ENCODE results near the gene ACSL1. TPM values are rescaled to one million over a fixed set of nuclear protein-coding genes. Genes with fewer than 3 reads are reported as not detected.

The ACSL1 gene
- total RNA-seq, 1 experiment from 2014 or later: 20.0 TPM

GRCh38 chr4:184824081-184824775 is 1.5 kb downstream of the ACSL1 start:
- DNase-seq (peak; percentile 4), ATAC-seq (no peak)
- Histone ChIP-seq H3K4me1 (ENCODE audit: insufficient read depth, low read length) (peaks cover 14% of the 10 kb centered on the region; the same call in 1 of the 2 replicates), H3K36me3 (ENCODE audit: low read depth, low read length) (no peaks in the 10 kb centered on the region), H3K27me3 (ENCODE audit: low read length) (no peaks in the 10 kb centered on the region), H2AFZ (ENCODE audit: low read length) (peak overlapping the region; percentile 73), H3K4me3 (ENCODE audit: low read length) (peak overlapping the region; percentile 80), H3K4me2 (ENCODE audit: low read length) (peak overlapping the region; percentile 95), H4K20me1 (ENCODE audit: low read length) (no peaks in the 10 kb centered on the region), H3F3A (ENCODE audit: low read length, unreplicated experiment) (no peaks in the 10 kb centered on the region), H3K27ac (ENCODE audit: low read length) (no peak overlapping the region), H3K79me2 (ENCODE audit: low read length) (peaks cover 46% of the 10 kb centered on the region), H3K9me2 (replicated peaks; ENCODE audit: low read length) (no peaks in the 10 kb centered on the region), H3K9ac (ENCODE audit: low read length) (peak overlapping the region; percentile 56; the same call in 1 of the 2 replicates), H3K9me3 (ENCODE audit: low read length) (no peaks in the 10 kb centered on the region)
- CTCF ChIA-PET: interaction anchor here (1.2 kb wide), 1 partner anchor 79 kb away, joined by 4 read pairs; no protein-coding TSS in a partner anchor
- intact Hi-C loops (cut with micrococcal nuclease): loop anchor here (2.0 to 5.0 kb wide), 2 partner anchors 15 to 77 kb away; no protein-coding TSS in a partner anchor
- no TSS peak for BruUV-seq (replicated peaks)
- TF ChIP-seq EZH2phosphoT487 (IDR thresholded peaks at IDR 0.05; ENCODE audit: borderline replicate concordance, low read length) (no peak), CTCF (conservative IDR thresholded peaks at IDR 0.05; ENCODE audit: low read depth, low read length) (no peak), EZH2 (IDR thresholded peaks at IDR 0.05; ENCODE audit: low read length, unreplicated experiment) (no peak)
- POLR2A ChIA-PET (ENCODE audit: unreplicated experiment): no interaction called here

GRCh38 chr4:184823014-184823413 is 2.8 kb downstream of the ACSL1 start:
- no peaks in the 10 kb centered on the region for H4K20me1 ChIP-seq (ENCODE audit: low read length)
- ATAC-seq (no peak), DNase-seq (no peak)
- no peaks in the 10 kb centered on the region for H3K9me2 ChIP-seq (replicated peaks; ENCODE audit: low read length)
- TF ChIP-seq EZH2phosphoT487 (IDR thresholded peaks at IDR 0.05; ENCODE audit: borderline replicate concordance, low read length) (no peak), EZH2 (IDR thresholded peaks at IDR 0.05; ENCODE audit: low read length, unreplicated experiment) (no peak), CTCF (conservative IDR thresholded peaks at IDR 0.05; ENCODE audit: low read depth, low read length) (no peak)
- POLR2A ChIA-PET (ENCODE audit: unreplicated experiment): no interaction called here
- no peak overlapping the region for H3K4me3 ChIP-seq (ENCODE audit: low read length)
- H3K79me2 ChIP-seq (ENCODE audit: low read length): peaks cover 52% of the 10 kb centered on the region
- H2AFZ ChIP-seq (ENCODE audit: low read length): no peak overlapping the region
- H3K4me2 ChIP-seq (ENCODE audit: low read length): peak overlapping the region; percentile 95; the same call in 1 of the 2 replicates
- H3K27me3 ChIP-seq (ENCODE audit: low read length): no peaks in the 10 kb centered on the region
- H3K36me3 ChIP-seq (ENCODE audit: low read depth, low read length): no peaks in the 10 kb centered on the region
- intact Hi-C loops (cut with micrococcal nuclease): loop anchor here (5.0 kb wide), 1 partner anchor 76 kb away; no protein-coding TSS in a partner anchor
- H3K4me1 ChIP-seq (ENCODE audit: insufficient read depth, low read length): peaks cover 14% of the 10 kb centered on the region; the same call in 1 of the 2 replicates
- H3K9ac ChIP-seq (ENCODE audit: low read length): no peak overlapping the region
- H3K9me3 ChIP-seq (ENCODE audit: low read length): no peaks in the 10 kb centered on the region
- BruUV-seq (replicated peaks): no TSS peak
- H3F3A ChIP-seq (ENCODE audit: low read length, unreplicated experiment): no peaks in the 10 kb centered on the region
- CTCF ChIA-PET: no interaction called here
- no peak overlapping the region for H3K27ac ChIP-seq (ENCODE audit: low read length)

DNA sequence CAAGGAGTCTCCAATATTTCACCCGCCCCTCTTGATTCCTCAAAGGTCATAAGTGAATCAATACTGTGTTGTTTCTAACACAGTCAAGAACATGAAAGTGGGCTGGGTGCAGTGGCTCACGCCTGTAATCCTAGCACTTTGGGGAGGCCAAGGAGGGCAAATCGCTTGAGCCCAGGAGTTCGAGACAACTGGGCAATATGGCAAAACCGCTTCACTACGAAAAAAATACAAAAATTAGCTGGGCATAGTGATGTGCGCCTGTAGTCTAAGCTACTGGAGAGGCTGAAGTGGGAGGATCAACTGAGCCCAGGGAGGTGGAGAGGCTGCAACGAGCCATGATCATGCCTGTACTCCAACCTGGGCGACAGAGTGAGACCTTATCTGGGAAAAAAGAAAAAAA is 3.4 kb downstream of the ACSL1 start:
- CTCF ChIA-PET: no interaction called here
- no peak overlapping the region for H3K9ac ChIP-seq (ENCODE audit: low read length)
- BruUV-seq (replicated peaks): no TSS peak
- ATAC-seq: no peak
- H2AFZ ChIP-seq (ENCODE audit: low read length): no peak overlapping the region
- no peaks in the 10 kb centered on the region for H3K36me3 ChIP-seq (ENCODE audit: low read depth, low read length)
- H3F3A ChIP-seq (ENCODE audit: low read length, unreplicated experiment): no peaks in the 10 kb centered on the region
- H3K9me3 ChIP-seq (ENCODE audit: low read length): no peaks in the 10 kb centered on the region
- H3K4me2 ChIP-seq (ENCODE audit: low read length): no peak overlapping the region
- peaks cover 14% of the 10 kb centered on the region; the same call in 1 of the 2 replicates for H3K4me1 ChIP-seq (ENCODE audit: insufficient read depth, low read length)
- H3K79me2 ChIP-seq (ENCODE audit: low read length): peaks cover 58% of the 10 kb centered on the region
- H3K27ac ChIP-seq (ENCODE audit: low read length): no peak overlapping the region
- intact Hi-C loops (cut with micrococcal nuclease): loop anchor here (5.0 kb wide), 1 partner anchor 75 kb away; no protein-coding TSS in a partner anchor
- no peak for DNase-seq
- H4K20me1 ChIP-seq (ENCODE audit: low read length): no peaks in the 10 kb centered on the region
- no peaks in the 10 kb centered on the region for H3K27me3 ChIP-seq (ENCODE audit: low read length)
- no peaks in the 10 kb centered on the region for H3K9me2 ChIP-seq (replicated peaks; ENCODE audit: low read length)
- H3K4me3 ChIP-seq (ENCODE audit: low read length): no peak overlapping the region
- TF ChIP-seq CTCF (conservative IDR thresholded peaks at IDR 0.05; ENCODE audit: low read depth, low read length) (no peak), EZH2 (IDR thresholded peaks at IDR 0.05; ENCODE audit: low read length, unreplicated experiment) (no peak), EZH2phosphoT487 (IDR thresholded peaks at IDR 0.05; ENCODE audit: borderline replicate concordance, low read length) (no peak)
- POLR2A ChIA-PET (ENCODE audit: unreplicated experiment): no interaction called here
